ENCODE results near the gene CPA1.

- no peak for TF ChIP-seq CTCF (IDR thresholded peaks at IDR 0.05; ENCODE audit: borderline replicate concordance, extremely low read depth, low read length, poor library complexity, severe bottlenecking)
- TF ChIP-seq EZH2 (IDR thresholded peaks at IDR 0.05; ENCODE audit: borderline replicate concordance, low read depth, low read length, severe bottlenecking) = no peak
Observed at GRCh38 chr7:130396109-130396508, 15.8 kb downstream of the CPA1 start.
